NCI-H2081 (cell line): ENCODE results near the gene SCYGR7.

Source experiments
- DNase-seq, 2 experiments: peaks; one replicate each; lab custom pipeline; 2025; lab: John Stamatoyannopoulos, UW

SCYGR7 gene

GRCh38 chr2:227759411-227760118 lies 31.4 kb downstream of the SCYGR7 start:
- DNase-seq: no peak

- no peak for DNase-seq
Measured at GRCh38 chr2:227761740-227762476, 33.8 kb downstream of the SCYGR7 start.

- DNase-seq: no peak
Measured at GRCh38 chr2:227765788-227766372, 37.7 kb downstream of the SCYGR7 start.

GRCh38 chr2:227766373-227766883 lies 38.3 kb downstream of the SCYGR7 start:
- DNase-seq: peak; percentile 57 to 62

GRCh38 chr2:227767830-227768229 lies 39.7 kb downstream of the SCYGR7 start:
- DNase-seq: no peak

GRCh38 chr2:227772197-227772661 lies 44.1 kb downstream of the SCYGR7 start:
- DNase-seq: no peak

- no peak for DNase-seq
Measured at GRCh38 chr2:227772932-227773331, 44.8 kb downstream of the SCYGR7 start.

- no peak for DNase-seq
Measured at GRCh38 chr2:227774011-227774624, 46.0 kb downstream of the SCYGR7 start.

GRCh38 chr2:227774895-227775842 lies 47.0 kb downstream of the SCYGR7 start:
- no peak for DNase-seq
